ENCODE results near the gene USP32. TPM values are rescaled to one million over a fixed set of nuclear protein-coding genes. Genes with fewer than 3 reads are reported as not detected.

The USP32 gene
- total RNA-seq, 2 experiments from 2014 or later, result 36.7 to 44.0 TPM

- Mint-ChIP-seq H3K27ac (no peak overlapping the region), H3K9me3 (ENCODE audit: insufficient read depth) (no peaks in the 10 kb centered on the region), H3K36me3 (ENCODE audit: low read depth) (peaks cover 17% of the 10 kb centered on the region), H3K4me1 (ENCODE audit: low read depth) (peaks cover 18% of the 10 kb centered on the region), H3K4me3 (no peak overlapping the region), H3K27me3 (ENCODE audit: low read depth) (no peaks in the 10 kb centered on the region)
- DNase-seq (peak; percentile 40), ATAC-seq (peak; percentile 79)
- CTCF ChIA-PET, result interaction anchor here (1.1 to 1.5 kb wide), 2 partner anchors 74 to 332 kb away, joined by 3 read pairs; no protein-coding TSS in a partner anchor
- POLR2A ChIA-PET, result interaction anchor here (1.1 kb wide), 1 partner anchor 87 kb away, joined by 3 read pairs; the partner anchor contains the start of gene USP32
Measured at GRCh38 chr17:60305141-60305540, 86.8 kb downstream of the USP32 start.

DNA sequence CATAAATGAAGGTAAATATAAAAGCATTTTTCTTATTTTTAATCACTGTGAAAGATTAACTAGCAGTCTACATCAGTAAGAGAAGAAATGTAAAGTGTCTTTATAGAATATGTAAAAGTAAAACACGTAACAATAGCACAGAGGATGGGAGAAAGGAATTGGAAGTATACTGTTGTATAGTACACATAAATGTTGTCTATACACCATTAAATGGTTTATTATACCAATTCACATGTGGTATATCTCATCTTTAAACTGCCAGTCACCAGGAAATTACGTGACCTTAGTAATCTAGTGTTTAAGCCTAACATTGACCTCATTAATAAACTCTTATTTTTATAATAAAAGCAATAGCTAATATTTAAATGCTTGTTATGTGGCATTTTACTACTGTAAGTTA is 87.4 kb downstream of the USP32 start:
- POLR2A ChIA-PET, result interaction anchor here (1.1 kb wide), 1 partner anchor 87 kb away, joined by 3 read pairs; the partner anchor contains the start of gene USP32
- Mint-ChIP-seq H3K4me3 (no peak overlapping the region), H3K4me1 (ENCODE audit: low read depth) (peaks cover 18% of the 10 kb centered on the region), H3K36me3 (ENCODE audit: low read depth) (peaks cover 17% of the 10 kb centered on the region), H3K27me3 (ENCODE audit: low read depth) (no peaks in the 10 kb centered on the region), H3K27ac (no peak overlapping the region), H3K9me3 (ENCODE audit: insufficient read depth) (no peaks in the 10 kb centered on the region)
- DNase-seq, result no peak
- ATAC-seq, result no peak
- CTCF ChIA-PET, result interaction anchor here (1.1 to 1.5 kb wide), 2 partner anchors 73 to 333 kb away, joined by 3 read pairs; no protein-coding TSS in a partner anchor

- no peaks in the 10 kb centered on the region for H3K27me3 Mint-ChIP-seq (ENCODE audit: low read depth)
- DNase-seq (no peak), ATAC-seq (no peak)
- H3K9me3 Mint-ChIP-seq (ENCODE audit: insufficient read depth), result no peaks in the 10 kb centered on the region
- H3K27ac Mint-ChIP-seq, result no peak overlapping the region
- H3K4me3 Mint-ChIP-seq, result no peak overlapping the region
- H3K36me3 Mint-ChIP-seq (ENCODE audit: low read depth), result peaks cover 16% of the 10 kb centered on the region
- ChIA-PET CTCF (interaction anchor here (1.5 kb wide), 1 partner anchor 72 kb away, joined by 3 read pairs; no protein-coding TSS in a partner anchor), POLR2A (no interaction called here)
- peaks cover 18% of the 10 kb centered on the region for H3K4me1 Mint-ChIP-seq (ENCODE audit: low read depth)
Measured at GRCh38 chr17:60303406-60304099, 88.4 kb downstream of the USP32 start.

GRCh38 chr17:60301649-60302048 is 90.3 kb downstream of the USP32 start:
- no peaks in the 10 kb centered on the region for H3K9me3 Mint-ChIP-seq (ENCODE audit: insufficient read depth)
- H3K4me3 Mint-ChIP-seq, result no peak overlapping the region
- H3K36me3 Mint-ChIP-seq (ENCODE audit: low read depth), result peaks cover 14% of the 10 kb centered on the region
- no peaks in the 10 kb centered on the region for H3K27me3 Mint-ChIP-seq (ENCODE audit: low read depth)
- ChIA-PET CTCF (no interaction called here), POLR2A (interaction anchor here (0.6 kb wide), 1 partner anchor 167 kb away, joined by 3 read pairs; no protein-coding TSS in a partner anchor)
- H3K4me1 Mint-ChIP-seq (ENCODE audit: low read depth), result peaks cover 18% of the 10 kb centered on the region
- no peak overlapping the region for H3K27ac Mint-ChIP-seq
- ATAC-seq (no peak), DNase-seq (no peak)

DNA sequence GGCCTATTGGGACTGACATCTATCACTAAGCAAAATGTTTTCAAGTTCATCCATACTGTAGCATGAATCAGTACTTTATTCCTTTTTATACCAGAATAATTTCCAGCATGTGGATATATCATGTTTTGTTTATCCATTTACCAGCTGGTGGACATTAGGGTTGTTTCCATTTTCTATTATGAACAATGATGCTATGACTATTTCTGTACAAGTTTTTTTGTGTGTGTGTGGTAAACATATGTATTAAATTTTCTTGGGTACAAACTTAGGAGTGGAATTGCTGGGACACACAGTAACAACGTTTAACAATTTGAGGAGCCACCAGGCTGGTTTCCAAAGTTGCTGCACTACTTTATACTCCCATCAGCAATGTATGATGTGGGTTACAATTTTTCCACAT is 91.0 kb downstream of the USP32 start:
- H3K4me1 Mint-ChIP-seq (ENCODE audit: low read depth), result peaks cover 18% of the 10 kb centered on the region
- no peak overlapping the region for H3K27ac Mint-ChIP-seq
- peaks cover 14% of the 10 kb centered on the region for H3K36me3 Mint-ChIP-seq (ENCODE audit: low read depth)
- H3K4me3 Mint-ChIP-seq, result no peak overlapping the region
- DNase-seq (no peak), ATAC-seq (no peak)
- no peaks in the 10 kb centered on the region for H3K27me3 Mint-ChIP-seq (ENCODE audit: low read depth)
- no peaks in the 10 kb centered on the region for H3K9me3 Mint-ChIP-seq (ENCODE audit: insufficient read depth)
- ChIA-PET POLR2A (no interaction called here), CTCF (interaction anchor here (0.9 kb wide), 1 partner anchor 39 kb away, joined by 4 read pairs; no protein-coding TSS in a partner anchor)

DNA sequence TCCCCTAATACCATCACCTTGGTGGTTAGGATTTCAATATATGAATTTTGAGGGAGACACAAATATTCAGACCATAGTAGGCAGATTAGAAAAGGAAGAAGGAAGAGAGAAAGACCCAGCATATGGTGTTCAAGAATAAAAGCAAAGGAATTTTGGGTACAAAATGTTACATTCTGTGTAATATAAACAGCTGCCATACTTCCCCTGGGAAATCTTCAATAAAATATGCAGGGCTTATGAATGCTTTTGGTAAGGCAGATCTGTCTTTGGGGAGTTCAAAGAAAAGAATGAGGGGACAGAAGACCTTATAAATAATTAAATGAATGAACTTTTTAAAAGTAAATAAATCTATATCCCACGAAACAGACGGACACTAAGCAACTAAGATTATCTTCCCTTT is 91.9 kb downstream of the USP32 start:
- peaks cover 9% of the 10 kb centered on the region for H3K4me1 Mint-ChIP-seq (ENCODE audit: low read depth)
- ATAC-seq, result no peak
- H3K4me3 Mint-ChIP-seq, result no peak overlapping the region
- ChIA-PET CTCF (no interaction called here), POLR2A (no interaction called here)
- H3K27ac Mint-ChIP-seq, result no peak overlapping the region
- no peaks in the 10 kb centered on the region for H3K27me3 Mint-ChIP-seq (ENCODE audit: low read depth)
- no peak for DNase-seq
- H3K36me3 Mint-ChIP-seq (ENCODE audit: low read depth), result peaks cover 12% of the 10 kb centered on the region
- H3K9me3 Mint-ChIP-seq (ENCODE audit: insufficient read depth), result no peaks in the 10 kb centered on the region

DNA sequence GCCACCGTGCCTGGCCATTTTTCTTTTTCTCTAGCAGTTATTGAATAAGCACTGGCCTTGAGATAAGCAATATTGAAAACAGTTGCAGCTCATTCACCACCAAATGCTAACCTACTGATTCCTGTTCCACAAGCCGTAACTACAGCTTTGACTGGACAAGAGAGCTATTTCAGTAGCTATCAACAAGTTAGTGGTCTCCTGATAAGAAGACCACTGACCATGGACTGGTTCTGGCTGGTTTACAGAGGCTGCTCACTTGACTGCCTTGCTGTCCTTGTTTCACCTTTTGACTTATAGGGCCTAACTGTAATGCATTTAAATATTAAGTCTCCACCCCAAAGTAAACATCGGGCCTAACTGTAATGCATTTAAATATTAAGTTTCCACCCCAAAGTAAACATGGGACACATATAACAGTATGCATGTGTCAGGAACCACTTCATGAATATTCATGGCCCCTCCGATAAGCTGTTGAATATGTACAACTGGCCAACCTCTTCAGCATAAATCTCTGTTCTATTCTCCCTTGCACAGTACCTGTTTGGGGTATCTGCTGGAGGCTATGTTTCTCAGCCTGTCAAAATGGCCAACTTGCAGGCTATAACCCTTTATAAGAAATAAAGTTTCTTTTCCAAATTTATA is 94.1 kb downstream of the USP32 start:
- no peak overlapping the region for H3K27ac Mint-ChIP-seq
- CTCF ChIA-PET, result interaction anchor here (1.2 kb wide), 1 partner anchor 13 kb away, joined by 4 read pairs; no protein-coding TSS in a partner anchor

DNA sequence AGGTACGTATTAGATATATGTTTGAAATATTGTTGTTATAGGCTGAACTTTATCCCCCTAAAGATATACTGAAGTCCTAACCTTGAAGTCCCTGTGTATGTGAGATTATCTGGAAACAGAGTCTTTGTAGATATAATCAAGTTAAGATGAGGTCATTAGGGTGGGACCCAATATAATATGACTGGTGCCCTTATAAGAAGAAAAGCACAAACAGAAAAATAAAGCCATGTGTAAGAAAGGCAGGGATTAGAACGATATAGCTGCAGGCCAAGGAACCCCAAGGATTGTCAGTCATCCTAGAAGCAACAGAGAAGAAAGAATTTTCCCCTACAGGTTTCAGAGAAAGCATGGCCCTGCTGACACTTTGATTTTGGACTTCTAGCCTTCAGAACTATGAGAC is 95.8 kb downstream of the USP32 start:
- H3K4me3 Mint-ChIP-seq, result no peak overlapping the region
- peaks cover 6% of the 10 kb centered on the region for H3K36me3 Mint-ChIP-seq (ENCODE audit: low read depth)
- no peak for DNase-seq
- H3K27me3 Mint-ChIP-seq (ENCODE audit: low read depth), result no peaks in the 10 kb centered on the region
- no peaks in the 10 kb centered on the region for H3K9me3 Mint-ChIP-seq (ENCODE audit: insufficient read depth)
- no peak overlapping the region for H3K27ac Mint-ChIP-seq
- ChIA-PET POLR2A (no interaction called here), CTCF (no interaction called here)
- ATAC-seq, result no peak
- no peaks in the 10 kb centered on the region for H3K4me1 Mint-ChIP-seq (ENCODE audit: low read depth)

More for the DNA sequence above, 94.1 kb downstream of the USP32 start:
- peaks cover 9% of the 10 kb centered on the region for H3K36me3 Mint-ChIP-seq (ENCODE audit: low read depth)
- ATAC-seq (no peak), DNase-seq (no peak)
- POLR2A ChIA-PET, result interaction anchor here (1.0 kb wide), 1 partner anchor 1666 kb away, joined by 4 read pairs; no protein-coding TSS in a partner anchor
- H3K4me3 Mint-ChIP-seq, result no peak overlapping the region
- H3K4me1 Mint-ChIP-seq (ENCODE audit: low read depth), result no peaks in the 10 kb centered on the region
- H3K27me3 Mint-ChIP-seq (ENCODE audit: low read depth), result no peaks in the 10 kb centered on the region
- no peaks in the 10 kb centered on the region for H3K9me3 Mint-ChIP-seq (ENCODE audit: insufficient read depth)

DNA sequence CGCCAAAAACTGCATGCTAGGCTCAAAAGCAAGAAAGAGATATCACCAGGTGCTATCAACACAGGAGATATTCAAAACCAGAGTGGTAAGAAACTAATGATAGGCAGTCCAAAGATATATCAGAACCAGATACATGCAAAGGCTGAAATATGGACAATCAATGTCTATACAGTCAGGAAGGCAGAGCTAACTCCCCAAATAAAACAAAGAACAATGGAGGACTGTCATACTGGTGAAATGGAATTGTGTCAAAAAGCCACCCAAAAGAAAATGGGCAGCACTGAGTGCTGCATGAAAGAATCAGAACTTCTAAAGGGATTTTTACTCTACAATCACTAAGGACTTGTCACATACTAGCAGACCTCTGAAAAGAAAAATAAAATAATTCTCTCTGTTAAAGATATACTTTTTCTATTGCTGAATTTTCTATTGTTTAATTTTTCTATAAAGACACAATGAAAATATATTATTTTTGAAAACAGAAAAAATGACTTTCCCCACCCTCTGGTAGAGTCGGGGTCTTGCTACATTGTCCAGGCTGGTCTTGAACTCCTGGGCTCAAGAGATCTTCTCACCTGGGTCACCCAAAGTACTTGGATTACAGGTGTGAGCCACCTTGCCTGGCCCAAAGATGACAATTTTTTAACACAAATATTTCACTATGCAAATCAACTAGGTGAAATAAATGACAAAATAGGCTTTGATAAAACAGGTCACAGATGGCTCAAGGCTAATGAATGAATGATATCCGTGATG is 98.2 kb downstream of the USP32 start:
- Mint-ChIP-seq H3K27ac (no peak overlapping the region), H3K27me3 (ENCODE audit: low read depth) (no peaks in the 10 kb centered on the region), H3K36me3 (ENCODE audit: low read depth) (peaks cover 6% of the 10 kb centered on the region), H3K9me3 (ENCODE audit: insufficient read depth) (no peaks in the 10 kb centered on the region), H3K4me3 (no peak overlapping the region), H3K4me1 (ENCODE audit: low read depth) (no peaks in the 10 kb centered on the region)
- ATAC-seq (no peak), DNase-seq (no peak)
- ChIA-PET CTCF (no interaction called here), POLR2A (no interaction called here)

DNA sequence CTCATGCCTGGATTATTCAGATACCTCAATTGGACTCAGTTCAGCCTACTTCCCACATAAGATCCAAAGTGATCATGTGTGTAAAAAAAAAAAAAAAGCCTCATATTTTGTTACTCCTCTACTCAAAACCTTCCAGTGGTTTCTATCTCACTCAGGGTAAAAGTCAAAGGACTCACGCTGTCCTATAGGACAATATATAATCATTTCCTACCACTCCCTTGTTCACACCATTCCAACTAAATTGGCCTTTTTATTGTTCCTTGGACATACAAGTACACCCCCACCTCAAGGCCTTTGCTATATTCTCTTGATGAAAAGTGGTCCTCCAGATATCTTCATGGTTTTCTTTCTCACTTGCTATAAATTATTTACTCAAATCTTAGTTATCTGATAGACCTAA is 99.2 kb downstream of the USP32 start:
- Mint-ChIP-seq H3K36me3 (ENCODE audit: low read depth) (peaks cover 3% of the 10 kb centered on the region), H3K4me1 (ENCODE audit: low read depth) (no peaks in the 10 kb centered on the region), H3K4me3 (no peak overlapping the region), H3K9me3 (ENCODE audit: insufficient read depth) (no peaks in the 10 kb centered on the region), H3K27ac (no peak overlapping the region), H3K27me3 (ENCODE audit: low read depth) (no peaks in the 10 kb centered on the region)
- ChIA-PET POLR2A (no interaction called here), CTCF (no interaction called here)
- DNase-seq (no peak), ATAC-seq (no peak)

- Mint-ChIP-seq H3K4me3 (no peak overlapping the region), H3K36me3 (ENCODE audit: low read depth) (peaks cover 4% of the 10 kb centered on the region), H3K4me1 (ENCODE audit: low read depth) (peaks cover 3% of the 10 kb centered on the region), H3K9me3 (ENCODE audit: insufficient read depth) (no peaks in the 10 kb centered on the region), H3K27me3 (ENCODE audit: low read depth) (no peaks in the 10 kb centered on the region), H3K27ac (no peak overlapping the region)
- ChIA-PET CTCF (no interaction called here), POLR2A (no interaction called here)
- ATAC-seq (no peak), DNase-seq (no peak)
Measured at GRCh38 chr17:60284709-60285108, 107.2 kb downstream of the USP32 start.

- POLR2A ChIA-PET, result no interaction called here
- DNase-seq (no peak), ATAC-seq (no peak)
- Mint-ChIP-seq H3K4me1 (ENCODE audit: low read depth) (peaks cover 3% of the 10 kb centered on the region), H3K4me3 (no peak overlapping the region), H3K27ac (no peak overlapping the region), H3K9me3 (ENCODE audit: insufficient read depth) (no peaks in the 10 kb centered on the region), H3K27me3 (ENCODE audit: low read depth) (no peaks in the 10 kb centered on the region), H3K36me3 (ENCODE audit: low read depth) (peaks cover 4% of the 10 kb centered on the region)
- CTCF ChIA-PET, result no interaction called here
Measured at GRCh38 chr17:60283816-60284215, 108.1 kb downstream of the USP32 start.
